ENCODE data around the gene ITGAD.

Gene ITGAD

DNA sequence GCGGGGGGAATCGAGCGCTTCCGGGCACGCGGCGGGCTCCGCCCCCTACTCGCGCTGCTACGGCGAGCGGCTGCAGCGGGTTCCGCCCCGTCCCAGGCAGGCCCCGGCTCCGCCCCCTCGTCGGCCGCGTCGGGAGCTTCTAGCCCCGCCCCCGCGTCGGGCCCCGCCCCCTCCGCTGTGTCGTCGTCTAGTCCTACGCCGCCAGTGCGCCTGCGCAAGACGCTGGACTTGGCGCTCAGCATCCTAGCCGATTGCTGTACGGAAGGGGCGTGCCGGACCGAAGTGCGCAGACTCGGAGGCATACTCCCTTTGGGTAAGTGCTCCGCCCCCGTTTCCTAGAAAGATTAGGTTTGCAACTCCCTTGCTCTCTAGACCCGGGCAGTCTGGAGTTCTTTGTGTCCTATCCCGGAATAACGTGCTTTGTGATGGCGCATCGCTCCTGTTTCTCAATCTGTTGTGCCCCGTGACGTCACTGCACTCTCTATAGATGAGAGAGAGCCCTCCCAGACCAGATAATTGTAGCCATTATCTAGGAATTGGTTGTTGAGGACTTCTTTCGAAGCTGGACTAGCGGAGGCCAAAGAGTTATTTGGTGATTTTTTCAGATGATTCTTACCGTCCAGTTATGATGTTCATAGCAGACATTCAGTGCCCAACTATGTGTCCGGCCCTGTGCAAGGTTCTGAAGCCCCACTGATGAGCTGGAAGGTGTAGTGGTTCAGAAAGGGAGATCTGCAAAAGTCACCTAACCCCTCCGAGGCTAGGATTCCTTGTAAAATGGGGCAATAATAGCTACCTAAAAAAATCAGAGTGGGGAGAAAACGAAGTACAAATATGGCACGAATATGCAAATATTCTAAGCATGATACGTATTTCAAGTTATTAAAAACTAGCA lies 66.8 kb downstream of the ITGAD start:
- peak; percentile 99 for DNase-seq (ENCODE audit: low spot score)

DNA sequence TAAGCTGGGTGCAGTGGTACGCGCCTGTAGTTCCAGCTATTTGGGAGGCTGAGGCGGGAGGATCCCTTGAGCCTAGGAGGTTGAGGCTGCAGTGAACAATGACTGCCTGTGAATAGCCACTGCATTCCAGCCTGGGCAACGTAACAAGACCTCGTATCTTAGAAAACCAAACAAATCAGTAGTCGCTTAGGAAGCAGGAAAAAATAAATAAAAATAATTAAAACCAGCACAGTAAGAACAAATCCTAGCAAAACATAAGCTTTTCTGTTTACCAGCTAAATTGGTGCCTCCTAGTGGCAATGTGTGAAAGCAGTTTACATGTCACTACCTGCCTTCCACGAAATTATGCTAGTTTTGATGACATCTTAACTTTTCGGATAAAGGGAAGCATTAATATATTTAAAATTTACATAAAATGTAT lies 67.5 kb downstream of the ITGAD start:
- peak; percentile 55 for DNase-seq (ENCODE audit: low spot score)

DNA sequence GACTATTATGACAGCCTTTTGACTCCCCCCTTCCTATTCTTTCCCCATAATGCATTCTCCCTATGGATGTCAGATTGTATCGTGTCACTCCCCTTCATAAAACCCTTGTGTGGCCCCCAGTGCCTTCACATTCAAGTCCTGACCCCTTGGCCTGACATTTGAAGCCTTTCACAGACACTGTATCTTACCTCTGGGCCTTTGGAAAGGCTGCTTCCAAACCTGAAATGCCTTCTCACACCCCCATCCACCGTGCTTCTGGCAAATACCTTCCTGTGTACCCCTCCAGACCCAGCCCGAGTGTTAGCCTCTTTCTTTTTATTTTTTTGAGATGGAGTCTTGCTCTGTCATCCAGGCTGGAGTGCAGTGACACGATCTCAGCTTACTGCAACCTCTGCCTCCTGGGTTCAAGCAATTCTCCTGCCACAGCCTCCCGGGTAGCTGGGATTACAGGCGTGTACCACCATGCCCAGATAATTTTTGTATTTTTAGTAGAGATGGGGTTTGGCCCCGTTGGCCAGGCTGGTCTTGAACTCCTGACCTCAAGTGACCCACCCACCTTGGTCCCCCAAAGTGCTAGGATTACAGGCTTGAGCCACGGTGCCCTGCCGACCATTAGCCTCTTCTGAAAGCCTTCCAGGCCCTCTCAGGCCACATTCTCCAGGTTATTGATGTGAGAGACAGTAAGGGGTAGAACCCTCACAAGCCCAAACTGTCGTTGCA lies 68.2 kb downstream of the ITGAD start:
- no peak for DNase-seq (ENCODE audit: low spot score)

DNA sequence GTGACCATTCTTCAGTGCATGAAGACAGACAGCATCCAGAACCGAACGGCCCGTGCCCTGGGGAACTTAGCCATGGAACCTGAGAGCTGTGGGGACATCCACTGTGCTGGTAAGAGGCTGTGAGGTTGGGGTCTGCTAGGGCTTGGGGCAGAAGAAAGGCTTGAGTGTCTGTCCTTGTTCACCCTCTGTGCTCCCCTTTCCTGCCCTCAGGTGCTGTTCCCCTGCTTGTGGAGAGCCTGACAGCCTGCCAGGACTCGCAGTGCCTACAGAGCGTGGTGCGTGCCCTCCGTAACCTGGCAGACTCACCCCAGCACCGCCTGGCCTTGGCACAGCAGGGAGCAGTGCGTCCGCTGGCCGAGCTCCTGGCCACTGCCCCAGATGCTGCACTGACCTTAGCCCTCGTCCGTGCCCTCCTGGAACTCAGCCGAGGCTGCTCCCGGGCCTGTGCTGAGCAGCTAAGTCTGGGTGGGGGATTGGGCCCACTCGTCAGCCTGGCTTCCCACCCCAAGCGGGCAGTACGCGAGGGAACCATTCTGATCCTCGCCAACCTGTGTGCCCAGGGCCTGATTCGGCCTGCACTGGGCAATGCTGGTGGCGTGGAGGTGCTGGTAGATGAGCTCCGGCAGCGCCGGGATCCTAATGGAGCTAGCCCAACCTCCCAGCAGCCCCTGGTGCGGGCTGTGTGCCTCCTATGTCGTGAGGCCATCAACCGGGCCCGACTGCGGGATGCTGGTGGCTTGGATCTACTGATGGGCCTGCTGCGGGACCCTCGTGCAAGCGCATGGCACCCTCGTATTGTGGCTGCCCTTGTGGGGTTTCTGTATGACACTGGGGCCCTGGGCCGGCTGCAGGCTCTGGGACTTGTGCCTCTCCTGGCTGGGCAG lies 69.0 kb downstream of the ITGAD start:
- DNase-seq (ENCODE audit: low spot score) = no peak

DNA sequence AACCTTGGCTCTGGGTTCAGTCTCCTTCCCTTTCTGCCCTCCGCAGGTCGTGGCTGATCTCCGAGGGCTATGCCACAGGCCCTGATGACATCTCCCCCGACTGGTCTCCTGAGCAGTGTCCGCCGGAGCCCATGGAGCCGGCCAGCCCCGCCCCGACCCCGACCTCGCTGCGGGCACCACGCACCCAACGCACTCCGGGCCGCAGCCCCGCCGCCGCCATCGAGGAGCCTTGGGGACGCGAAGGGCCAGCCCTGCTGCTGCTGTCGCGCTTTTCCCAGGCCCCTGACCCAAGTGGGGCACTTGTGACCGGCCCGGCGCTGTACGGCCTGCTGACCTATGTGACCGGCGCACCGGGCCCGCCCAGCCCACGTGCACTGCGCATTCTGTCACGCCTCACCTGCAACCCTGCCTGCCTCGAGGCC lies 71.2 kb downstream of the ITGAD start:
- DNase-seq (ENCODE audit: low spot score) = no peak

DNA sequence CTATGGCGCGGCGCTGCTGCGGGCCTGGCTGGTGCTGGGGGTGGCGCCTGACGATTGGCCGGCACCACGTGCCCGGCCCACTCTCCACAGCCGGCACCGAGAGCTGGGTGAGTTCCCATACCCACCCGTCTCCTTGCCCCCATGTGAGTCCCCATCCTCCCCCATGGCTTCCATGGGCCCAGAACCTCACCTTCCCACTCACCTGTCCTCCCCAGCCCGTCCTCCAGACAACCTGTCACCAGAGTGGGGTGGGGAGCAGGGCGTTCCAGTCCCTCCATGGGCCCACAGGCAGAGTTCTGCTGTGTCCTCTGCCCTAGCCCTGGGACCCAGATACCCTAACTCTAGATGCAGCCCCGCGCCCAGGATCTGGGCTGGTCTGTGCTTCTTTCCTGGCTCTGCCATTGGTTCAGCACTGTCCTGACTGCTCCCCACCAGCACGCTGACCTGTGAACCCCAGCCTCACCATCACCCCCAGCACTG lies 71.7 kb downstream of the ITGAD start:
- DNase-seq (ENCODE audit: low spot score) = no peak

DNA sequence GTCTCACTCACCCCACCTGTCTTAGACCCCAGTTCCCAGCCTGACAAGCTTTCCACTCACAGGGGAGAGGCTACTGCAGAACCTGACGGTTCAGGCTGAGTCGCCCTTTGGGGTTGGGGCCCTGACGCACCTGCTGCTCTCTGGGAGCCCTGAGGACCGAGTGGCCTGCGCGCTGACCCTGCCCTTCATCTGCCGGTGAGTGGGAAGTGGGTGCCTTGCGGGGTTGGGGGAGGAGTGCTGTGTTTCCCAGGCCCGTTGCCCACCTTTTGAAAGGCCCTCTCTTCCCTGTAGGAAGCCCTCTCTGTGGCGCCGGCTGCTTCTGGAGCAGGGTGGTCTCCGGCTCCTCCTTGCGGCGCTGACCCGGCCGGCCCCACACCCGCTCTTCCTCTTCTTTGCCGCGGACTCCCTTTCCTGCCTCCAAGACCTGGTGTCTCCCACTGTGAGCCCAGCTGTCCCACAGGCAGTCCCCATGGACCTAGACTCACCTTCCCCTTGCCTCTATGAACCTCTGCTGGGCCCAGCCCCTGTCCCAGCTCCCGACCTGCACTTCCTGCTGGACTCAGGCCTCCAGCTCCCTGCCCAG lies 72.7 kb downstream of the ITGAD start:
- no peak for DNase-seq (ENCODE audit: low spot score)

DNA sequence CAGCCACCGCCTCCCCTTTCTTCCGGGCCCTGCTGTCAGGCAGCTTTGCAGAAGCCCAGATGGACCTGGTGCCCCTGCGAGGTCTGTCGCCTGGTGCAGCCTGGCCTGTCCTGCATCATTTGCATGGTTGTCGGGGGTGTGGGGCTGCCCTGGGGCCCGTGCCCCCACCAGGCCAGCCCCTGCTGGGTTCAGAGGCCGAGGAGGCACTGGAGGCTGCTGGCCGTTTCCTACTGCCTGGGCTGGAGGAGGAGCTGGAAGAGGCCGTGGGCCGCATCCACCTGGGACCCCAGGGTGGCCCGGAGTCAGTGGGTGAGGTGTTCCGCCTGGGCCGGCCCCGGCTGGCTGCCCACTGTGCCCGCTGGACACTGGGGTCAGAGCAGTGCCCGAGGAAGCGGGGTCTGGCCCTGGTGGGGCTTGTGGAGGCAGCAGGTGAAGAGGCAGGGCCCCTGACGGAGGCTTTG lies 73.3 kb downstream of the ITGAD start:
- DNase-seq (ENCODE audit: low spot score) = no peak

DNA sequence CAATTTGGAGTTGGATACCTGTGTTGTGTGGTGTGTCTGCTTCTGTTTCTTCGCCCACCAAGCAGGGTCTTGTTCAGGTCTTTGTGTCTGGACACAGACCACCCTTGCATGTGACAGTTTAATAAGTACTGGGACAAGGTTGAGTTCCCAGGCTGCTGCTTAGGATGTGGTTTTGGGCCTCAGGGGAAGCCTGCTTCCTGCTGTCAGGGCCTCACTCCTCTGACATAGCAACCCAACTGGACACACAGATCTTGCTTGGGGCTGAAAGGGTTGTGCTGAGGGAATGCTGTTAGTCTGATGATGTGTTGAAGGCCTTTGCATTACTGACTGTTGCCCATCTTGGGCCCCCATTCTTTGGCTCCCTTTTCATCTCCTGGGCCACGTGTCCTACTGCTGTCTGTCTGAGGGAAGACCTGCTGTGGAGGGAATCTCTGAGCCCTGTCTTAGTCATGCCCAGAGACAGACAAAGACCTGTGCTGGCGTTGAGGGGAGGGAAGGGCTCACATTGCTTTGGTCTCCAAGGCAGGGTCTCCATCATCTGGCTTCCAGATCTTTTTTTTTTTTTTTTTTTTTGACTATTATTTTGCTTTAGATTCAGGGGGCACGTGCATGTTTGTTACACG lies 74.1 kb downstream of the ITGAD start:
- peak; percentile 5 for DNase-seq (ENCODE audit: low spot score)

DNA sequence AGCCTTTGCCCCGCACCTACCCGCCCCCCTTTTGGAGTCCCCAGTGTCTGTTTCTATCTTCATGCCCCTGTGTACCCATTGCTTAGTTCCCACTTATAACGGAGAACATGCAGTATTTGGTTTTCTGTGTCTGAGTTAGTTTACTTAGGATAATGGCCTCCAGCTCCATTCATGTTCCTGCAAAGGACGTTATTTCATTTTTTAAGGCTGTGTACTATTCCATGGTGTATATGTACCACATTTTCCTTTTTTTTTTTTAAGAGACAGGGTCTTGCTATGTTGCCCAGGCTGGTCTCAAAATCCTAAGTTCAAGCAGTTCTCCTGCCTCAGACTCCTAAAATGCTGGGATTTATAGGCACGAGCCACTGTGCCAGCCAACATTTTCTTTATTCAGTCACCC lies 74.7 kb downstream of the ITGAD start:
- DNase-seq (ENCODE audit: low spot score) = no peak

DNA sequence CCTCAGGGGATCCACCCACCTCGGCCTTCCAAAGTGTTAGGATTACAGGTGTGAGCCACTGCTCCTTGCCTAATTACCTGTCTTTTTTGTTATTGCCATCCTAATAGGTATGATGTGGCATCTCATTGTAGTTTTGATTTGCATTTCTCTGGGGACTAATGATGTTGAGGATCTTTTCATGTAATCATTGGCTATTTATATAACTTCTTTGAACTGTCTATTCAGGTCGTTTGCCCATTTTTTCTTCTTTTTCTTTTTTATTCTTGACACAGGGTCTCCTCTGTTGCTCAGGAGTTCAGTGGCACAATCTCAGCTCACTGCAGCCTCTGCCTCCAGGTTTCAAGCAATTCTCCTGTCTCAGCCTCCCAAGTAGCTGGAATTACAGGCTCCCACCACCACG lies 77.5 kb downstream of the ITGAD start:
- DNase-seq (ENCODE audit: low spot score) = no peak

DNA sequence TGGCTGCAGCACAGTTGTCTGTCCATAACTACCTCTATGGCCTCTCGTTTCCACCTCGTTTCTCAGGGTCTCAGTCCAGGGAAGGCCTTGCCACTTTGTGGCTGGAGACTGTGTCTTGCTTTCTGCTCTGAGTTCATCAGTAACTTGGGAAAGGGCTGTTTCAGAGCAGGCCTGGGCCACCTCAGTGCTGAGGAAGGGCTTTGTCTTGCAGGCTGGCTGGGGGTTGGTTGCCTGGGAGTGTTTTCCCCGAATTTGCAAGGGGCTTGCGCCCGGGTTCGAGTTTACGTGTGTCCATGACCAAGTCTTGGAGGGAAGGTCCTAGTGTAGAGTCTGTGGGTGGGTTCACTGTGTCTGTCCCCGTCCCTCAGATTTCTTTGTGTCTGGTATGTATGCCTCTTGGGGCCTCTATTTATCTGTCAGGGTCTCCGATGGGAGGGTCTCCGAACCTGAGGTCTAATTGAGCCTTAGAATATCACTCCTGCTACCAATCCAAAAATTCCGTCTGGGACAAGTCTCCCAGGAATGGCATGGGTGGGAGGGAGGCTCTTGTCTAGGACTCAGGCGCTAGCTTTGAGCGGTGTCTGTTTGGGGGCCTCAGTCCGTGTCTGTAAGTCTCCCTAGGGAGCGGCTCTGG lies 78.2 kb downstream of the ITGAD start:
- peak; percentile 21 for DNase-seq (ENCODE audit: low spot score)

DNA sequence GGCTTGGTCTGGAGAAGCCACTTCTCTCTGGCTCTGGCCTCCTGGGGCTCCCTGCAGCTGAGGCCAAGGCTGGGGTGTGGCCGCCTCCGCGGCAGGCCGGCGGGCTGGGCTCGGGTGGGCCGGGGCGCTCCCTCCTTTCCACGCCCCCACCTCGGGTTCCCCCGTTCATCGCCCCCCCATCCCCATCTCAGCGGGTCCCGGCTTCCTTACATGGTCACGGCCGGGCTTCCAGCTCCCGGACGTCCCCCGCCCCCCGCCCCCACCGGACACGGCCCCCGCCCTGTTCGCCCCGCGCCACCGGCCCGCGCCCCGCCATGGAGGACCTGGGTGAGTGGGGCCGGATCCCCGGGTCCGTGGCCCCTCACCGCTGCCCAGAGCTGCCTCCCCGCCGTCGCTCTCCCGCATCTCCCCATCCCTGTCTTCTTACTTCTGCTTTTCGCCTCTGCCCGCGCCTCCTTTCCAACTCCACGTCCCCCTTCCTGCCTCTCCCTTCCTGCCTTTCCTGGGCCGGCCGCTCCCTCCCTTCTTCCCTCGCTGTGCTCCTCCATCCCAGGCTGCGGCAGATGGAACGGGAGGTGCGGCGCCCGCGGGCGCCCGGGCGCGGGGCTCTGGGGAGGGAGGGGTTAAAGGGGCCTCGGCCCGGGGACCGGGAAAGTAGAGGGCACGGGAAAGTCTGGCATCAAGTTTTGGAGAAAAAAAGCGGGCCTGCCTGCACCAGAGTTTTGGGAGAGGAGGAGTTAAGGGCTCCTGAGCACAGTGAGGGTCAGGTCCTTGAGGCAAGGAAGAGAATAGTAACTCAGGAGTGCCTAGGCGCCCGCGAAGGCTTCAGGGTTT lies 79.0 kb downstream of the ITGAD start, which contains the start of gene TGFB1I1:
Gene TGFB1I1, plus strand, starts transcription at position 278 of the 834 bp plus-strand sequence. Its CDS starts 37 bp downstream, at position 315.
- DNase-seq (ENCODE audit: low spot score) = peak; percentile 91

DNA sequence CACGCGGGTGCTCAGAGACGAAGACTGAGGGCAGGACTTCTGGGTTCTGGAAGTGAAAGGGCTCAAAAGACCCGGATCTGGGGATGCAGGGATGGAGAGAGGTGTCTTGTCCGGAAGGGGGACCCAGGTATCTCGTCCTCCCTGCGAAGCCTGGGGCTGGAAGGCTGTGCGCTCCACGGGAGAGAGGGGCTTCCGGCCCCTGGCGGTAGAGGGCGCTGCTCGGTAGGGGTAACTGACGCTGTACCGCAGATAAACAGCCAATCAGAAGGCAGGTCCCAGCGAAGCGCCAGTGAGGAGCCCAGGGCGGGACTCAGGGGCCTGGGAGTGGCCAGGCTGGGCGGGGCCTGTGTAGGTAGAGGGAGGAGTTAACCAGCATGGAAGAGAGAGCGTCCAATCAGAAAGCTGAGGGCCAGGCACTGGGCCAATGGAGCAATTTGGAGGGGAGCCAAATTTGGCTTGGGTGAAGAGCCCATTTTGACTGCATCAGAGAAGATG lies 79.6 kb downstream of the ITGAD start:
- DNase-seq (ENCODE audit: low spot score) = peak; percentile 98

DNA sequence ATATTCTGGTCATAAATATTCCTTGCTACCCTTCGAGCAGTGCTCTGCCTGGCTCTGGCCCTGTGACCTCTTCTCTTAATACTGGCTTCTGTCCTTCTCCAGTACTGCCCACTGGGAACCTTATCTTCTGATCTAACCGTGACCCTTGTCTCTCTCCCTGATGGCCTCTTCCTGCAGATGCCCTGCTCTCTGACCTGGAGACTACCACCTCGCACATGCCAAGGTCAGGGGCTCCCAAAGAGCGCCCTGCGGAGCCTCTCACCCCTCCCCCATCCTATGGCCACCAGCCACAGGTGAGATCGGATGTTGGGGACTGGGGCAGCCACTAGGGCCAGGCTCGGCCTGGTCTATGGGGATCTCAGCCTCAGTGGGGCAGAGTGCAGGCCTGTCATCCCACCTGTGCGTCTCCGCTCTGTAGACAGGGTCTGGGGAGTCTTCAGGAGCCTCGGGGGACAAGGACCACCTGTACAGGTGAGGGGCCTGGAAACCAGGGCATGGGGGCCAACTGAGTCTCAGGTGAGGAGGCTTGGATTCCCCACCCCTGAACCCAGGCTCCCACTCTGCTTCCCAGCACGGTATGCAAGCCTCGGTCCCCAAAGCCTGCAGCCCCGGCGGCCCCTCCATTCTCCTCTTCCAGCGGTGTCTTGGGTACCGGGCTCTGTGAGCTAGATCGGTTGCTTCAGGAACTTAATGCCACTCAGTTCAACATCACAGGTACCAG lies 80.3 kb downstream of the ITGAD start:
- DNase-seq (ENCODE audit: low spot score) = no peak

DNA sequence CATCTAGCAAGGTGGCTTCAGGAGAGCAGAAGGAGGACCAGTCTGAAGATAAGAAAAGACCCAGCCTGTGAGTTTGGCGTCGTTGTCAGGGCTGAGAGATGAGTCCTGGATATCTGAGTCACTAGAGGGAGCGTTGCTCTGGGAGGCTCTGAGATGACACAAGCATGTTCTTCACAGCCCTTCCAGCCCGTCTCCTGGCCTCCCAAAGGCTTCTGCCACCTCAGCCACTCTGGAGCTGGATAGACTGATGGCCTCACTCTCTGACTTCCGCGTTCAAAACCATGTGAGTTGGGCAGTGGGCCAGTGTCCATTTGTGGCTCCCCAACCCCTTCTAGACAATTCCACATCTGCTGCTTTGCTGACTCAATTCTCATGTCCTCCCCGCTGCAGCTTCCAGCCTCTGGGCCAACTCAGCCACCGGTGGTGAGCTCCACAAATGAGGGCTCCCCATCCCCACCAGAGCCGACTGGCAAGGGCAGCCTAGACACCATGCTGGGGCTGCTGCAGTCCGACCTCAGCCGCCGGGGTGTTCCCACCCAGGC lies 81.1 kb downstream of the ITGAD start:
- peak; percentile 93 for DNase-seq (ENCODE audit: low spot score)

DNA sequence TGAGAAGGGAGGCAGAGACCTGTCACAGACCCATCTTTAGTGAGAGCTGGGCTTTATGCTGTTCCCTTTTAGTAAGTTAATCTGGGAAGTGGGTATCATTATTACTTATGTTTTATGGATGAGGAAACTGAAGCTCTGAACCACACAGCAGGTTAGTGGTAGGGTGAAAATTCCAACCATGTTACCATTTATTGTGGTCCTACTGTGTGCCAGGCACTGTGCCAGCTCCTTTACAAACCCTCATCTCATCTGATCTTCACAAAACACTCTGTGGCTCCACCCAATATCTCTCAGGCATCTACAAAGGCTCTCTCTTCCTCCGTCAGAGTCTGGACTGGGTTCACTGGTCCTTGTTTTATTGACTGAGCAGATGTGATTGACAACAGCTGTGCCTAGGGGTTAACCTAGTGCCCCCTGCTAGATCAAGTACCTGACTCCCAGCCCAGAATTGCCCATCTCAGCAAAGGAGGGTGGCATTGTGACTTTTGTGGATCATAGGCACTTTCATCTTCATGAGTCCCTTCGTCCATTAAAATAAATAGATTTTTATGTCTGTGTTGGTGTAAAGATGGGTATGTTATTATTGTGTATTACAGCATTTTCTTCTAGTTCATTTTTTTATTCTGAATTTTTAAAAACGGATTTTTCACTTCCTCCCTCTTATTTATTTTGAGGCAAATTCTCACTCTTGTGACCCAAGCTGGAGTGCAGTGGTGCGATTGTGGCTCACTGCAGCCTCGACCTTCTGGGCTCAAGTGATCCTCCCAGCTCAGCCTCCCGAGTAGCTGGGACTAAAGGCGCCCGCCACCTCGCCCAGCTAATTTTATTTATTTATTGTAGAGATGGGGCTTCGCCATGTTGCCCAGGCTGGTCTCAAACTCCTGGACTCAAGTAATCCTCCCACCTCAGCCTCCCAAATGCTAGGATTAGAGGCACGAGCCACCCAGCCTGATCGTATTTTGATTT lies 81.9 kb downstream of the ITGAD start:
- no peak for DNase-seq (ENCODE audit: low spot score)
